ENCODE measurements around the gene ASZ1. TPM values are rescaled to one million over a fixed set of nuclear protein-coding genes. Genes with fewer than 3 reads are reported as not detected.

The ASZ1 gene
- total RNA-seq, 1 donor from 2014 or later = not detected

DNA sequence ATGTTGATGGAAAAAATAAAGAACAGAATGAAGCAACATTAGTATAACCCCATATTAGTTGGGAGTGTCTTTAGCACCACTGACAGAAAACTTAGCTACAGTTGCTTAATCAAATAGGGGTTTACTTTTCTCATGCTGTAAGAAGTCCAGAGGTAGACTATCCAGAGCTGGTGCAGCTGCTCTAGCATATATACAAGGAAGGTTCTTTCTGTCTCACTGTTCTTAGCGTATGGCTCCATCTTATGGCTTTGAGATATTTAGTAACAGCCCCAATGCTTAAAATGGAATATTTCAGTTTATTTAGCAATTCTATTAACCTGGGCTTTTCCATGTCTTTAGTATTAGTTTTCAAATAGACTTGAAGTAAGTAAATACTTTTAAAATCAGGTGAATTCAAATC, 89.3 kb downstream of the ASZ1 start:
- ATAC-seq = no peak

GRCh38 chr7:117333168-117333567, 94.1 kb downstream of the ASZ1 start:
- no peak for ATAC-seq

DNA sequence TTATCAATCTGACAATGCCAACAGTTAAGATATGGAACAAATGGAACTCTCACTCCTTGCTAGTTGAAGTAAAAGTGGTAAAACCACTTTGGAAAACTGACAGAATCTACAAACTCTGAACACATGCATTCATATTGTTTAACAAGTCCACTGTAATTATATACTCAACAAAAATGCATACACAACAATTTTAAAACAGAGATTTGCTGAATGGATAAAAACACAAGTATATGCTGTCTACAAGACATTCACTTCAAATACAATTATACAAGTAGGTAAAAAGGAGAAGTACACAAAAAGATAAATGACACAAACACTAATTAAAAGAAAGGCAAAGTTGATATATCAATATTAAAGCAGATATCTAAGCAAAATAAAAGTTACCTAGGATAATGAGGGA, 95.3 kb downstream of the ASZ1 start:
- no peak for ATAC-seq

DNA sequence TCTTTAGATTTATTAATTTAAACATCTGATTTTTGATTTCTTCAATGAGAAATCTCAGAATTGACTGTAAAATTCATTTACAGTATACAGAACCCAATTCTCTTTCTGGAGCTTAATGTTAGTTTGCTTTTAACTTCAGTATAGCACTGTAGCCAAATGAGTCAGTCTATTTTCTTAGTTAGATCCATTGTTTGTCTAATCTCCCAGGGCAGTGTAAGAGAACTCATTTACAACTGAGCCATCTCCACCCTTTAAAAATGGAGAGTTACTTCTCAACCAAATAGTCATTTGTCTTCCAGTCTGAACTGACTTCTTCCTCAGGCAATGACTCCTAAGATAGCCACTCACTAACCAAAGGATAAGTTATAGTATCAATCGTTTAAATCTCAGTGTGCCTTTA, 101.5 kb downstream of the ASZ1 start:
- ATAC-seq = peak; percentile 78

DNA sequence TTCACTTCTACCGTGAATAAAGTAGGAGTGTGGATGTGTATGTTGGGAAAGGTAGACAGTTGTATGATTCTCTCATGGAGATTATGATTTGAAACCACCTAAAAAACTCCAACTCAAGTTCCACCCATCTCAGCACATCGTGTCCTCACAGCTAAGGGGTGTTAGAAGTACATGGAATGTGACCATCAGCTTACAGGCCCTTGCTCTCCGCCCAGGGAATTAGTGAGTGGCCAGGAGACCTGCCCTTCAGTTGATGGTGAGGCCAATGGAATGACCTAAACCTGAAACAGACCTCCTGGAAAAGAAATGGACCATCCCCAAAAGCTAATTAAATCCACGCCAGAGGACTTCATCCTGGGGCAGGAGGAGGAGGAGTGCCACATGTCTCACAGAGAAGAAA, 102.3 kb downstream of the ASZ1 start:
- ATAC-seq = no peak

DNA sequence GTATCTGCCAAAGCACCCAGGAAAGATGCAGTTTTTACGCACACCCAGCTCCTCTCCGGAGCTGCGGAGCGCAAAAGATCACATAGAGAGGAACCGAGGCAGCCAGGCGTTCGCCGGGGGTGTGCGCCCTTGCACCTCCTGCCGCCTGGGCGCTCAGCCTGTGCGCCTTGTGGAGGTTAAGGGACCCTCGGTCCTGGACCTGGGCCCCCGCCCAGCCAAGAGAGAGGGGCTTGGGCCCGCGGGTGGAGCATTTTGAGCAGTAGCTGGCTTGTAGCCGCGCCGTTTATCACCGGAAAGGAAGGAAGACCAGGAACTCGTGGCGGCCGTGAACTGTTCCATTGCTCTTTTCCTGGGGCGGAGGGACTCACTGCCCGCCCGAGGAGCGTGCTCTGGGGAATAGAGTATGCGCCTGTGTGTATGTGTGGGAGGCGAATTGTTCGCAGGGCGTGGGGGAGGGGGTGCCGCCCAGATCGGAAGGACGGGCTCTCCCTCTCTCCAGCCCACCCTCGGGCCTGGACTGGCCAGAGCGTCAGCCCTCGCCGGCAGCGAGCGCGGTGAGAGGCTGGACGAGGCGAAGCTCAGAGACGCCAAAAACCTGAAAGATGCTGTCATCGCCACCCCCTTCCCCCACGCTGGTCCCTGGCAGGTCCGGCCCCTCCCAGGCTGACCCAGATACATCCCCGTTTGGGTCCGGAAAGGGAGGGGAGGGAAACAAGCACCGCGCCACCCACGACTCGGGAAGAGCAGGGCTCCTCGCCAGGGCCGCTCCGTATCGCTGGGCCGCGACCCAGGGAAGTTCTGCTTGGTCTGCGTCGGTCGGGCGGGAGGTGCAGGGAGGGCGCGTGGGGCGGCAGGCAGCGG, 103.2 kb downstream of the ASZ1 start:
- peak; percentile 31 for ATAC-seq

- peak; percentile 7 for ATAC-seq
Measured at GRCh38 chr7:117323305-117323850, 103.9 kb downstream of the ASZ1 start.

GRCh38 chr7:117322741-117323304, 104.5 kb downstream of the ASZ1 start, which contains the start of gene WNT2:
TSS of gene WNT2 (minus strand) at chr7:117323058. CDS start at chr7:117322989, 69 bp downstream.
- no peak for ATAC-seq

DNA sequence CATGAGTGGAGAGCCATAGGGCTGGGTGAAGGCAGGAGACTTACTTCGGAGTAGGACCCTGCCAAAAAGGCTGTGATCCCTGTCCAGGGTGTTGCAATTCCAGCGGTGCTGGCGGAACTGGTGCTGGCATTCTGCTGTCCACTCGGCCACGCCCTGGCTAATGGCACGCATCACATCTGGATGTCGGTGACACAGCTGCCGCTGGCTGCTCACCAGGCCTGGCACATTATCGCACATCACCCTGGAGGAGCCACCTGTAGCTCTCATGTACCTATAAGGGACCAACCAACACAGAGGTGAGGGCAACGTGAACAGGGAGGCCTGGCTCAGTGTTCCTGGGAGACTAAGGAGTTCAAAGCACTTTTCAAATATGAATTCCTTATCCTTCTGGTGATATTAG, 106.8 kb downstream of the ASZ1 start:
- ATAC-seq = no peak

- no peak for ATAC-seq
Measured at GRCh38 chr7:117319181-117319580, 108.1 kb downstream of the ASZ1 start.

GRCh38 chr7:117313582-117313981, 113.7 kb downstream of the ASZ1 start:
- ATAC-seq = no peak

Other genes starting within 250 kb of the ASZ1 start
- gene WNT2, start 104.4 kb downstream of the ASZ1 start, total RNA-seq = not detected
- gene CFTR, start 52.5 kb upstream of the ASZ1 start, total RNA-seq = 0.60 TPM

All from esophagus mucosa (tissue), 1 donor.